ENCODE results near the gene UGT1A9. TPM values are rescaled to one million over a fixed set of nuclear protein-coding genes. Genes with fewer than 3 reads are reported as not detected.
"Not testable (repeated sequence)": the region's sequence is repeated elsewhere in the genome, so short reads cannot be mapped to it uniquely, and the experiment has no call there.

UGT1A9 gene
- total RNA-seq, 1 donor from 2014 or later, result not detected

- Histone ChIP-seq H3K27ac (no peak overlapping the region), H4K20me1 (ENCODE audit: low read depth) (no peaks in the 10 kb centered on the region), H3K36me3 (no peaks in the 10 kb centered on the region), H3K4me3 (no peak overlapping the region), H3K79me2 (ENCODE audit: low read depth) (no peaks in the 10 kb centered on the region), H3K9me3 (ENCODE audit: low read depth) (no peaks in the 10 kb centered on the region), H3K9ac (no peak overlapping the region), H2AFZ (replicated peaks) (no peak overlapping the region), H3K4me2 (no peak overlapping the region), H3K27me3 (no peaks in the 10 kb centered on the region), H3K4me1 (no peaks in the 10 kb centered on the region), H3F3A (ENCODE audit: low read depth) (no peaks in the 10 kb centered on the region)
- no peak overlapping the region for H3K27ac Mint-ChIP-seq
- TF ChIP-seq EZH2 (IDR thresholded peaks at IDR 0.05), result no peak
- no peaks in the 10 kb centered on the region for H3K4me1 Mint-ChIP-seq
- DNase-seq (ENCODE audit: low spot score), result no peak
- peaks cover 2% of the 10 kb centered on the region for H3K27me3 Mint-ChIP-seq (ENCODE audit: insufficient read depth, low read depth)
- no peak overlapping the region for H3K4me3 Mint-ChIP-seq
- H3K36me3 Mint-ChIP-seq, result no peaks in the 10 kb centered on the region
- H3K9me3 Mint-ChIP-seq, result peaks cover 18% of the 10 kb centered on the region
These were observed 20.7 kb upstream of the UGT1A9 start for GRCh38 chr2:233650981-233651380.

DNA sequence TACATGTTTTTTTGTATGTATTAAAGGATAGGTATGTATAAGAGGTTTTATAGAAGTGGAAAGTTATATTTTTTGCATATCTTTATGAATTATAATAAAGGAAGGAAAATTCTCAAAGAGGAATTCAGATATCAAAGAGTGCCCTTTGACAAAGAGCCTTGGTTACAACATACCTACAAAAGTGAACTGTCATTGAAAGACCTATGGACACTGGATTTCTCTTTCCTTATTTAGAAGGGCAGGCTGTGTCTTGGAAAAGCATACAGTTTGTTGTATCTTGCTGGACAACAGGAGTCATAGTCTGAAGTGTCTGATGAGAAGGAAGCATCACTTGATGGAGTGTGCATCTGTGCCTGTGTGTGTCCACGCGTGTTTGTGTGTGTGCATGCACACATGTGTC lies 20.3 kb upstream of the UGT1A9 start:
- Mint-ChIP-seq H3K36me3 (no peaks in the 10 kb centered on the region), H3K4me3 (no peak overlapping the region), H3K27ac (no peak overlapping the region), H3K9me3 (peaks cover 16% of the 10 kb centered on the region), H3K27me3 (ENCODE audit: insufficient read depth, low read depth) (peaks cover 2% of the 10 kb centered on the region), H3K4me1 (no peaks in the 10 kb centered on the region)
- Histone ChIP-seq H3K9me3 (ENCODE audit: low read depth) (no peaks in the 10 kb centered on the region), H3K27ac (no peak overlapping the region), H2AFZ (replicated peaks) (no peak overlapping the region), H3F3A (ENCODE audit: low read depth) (no peaks in the 10 kb centered on the region), H3K4me2 (no peak overlapping the region), H3K27me3 (no peaks in the 10 kb centered on the region), H3K79me2 (ENCODE audit: low read depth) (no peaks in the 10 kb centered on the region), H3K4me1 (no peaks in the 10 kb centered on the region), H4K20me1 (ENCODE audit: low read depth) (no peaks in the 10 kb centered on the region), H3K9ac (no peak overlapping the region), H3K36me3 (no peaks in the 10 kb centered on the region), H3K4me3 (no peak overlapping the region)
- no peak for DNase-seq (ENCODE audit: low spot score)
- TF ChIP-seq EZH2 (IDR thresholded peaks at IDR 0.05), result no peak
- no peak for TF ChIP-seq EZH2phosphoT487 (IDR thresholded peaks at IDR 0.05)
- TF ChIP-seq CTCF (IDR thresholded peaks at IDR 0.05), result no peak

GRCh38 chr2:233654501-233654900 lies 17.2 kb upstream of the UGT1A9 start:
- H3K36me3 Mint-ChIP-seq, result no peaks in the 10 kb centered on the region
- no peaks in the 10 kb centered on the region for H3K9me3 ChIP-seq (ENCODE audit: low read depth)
- no peak overlapping the region for H3K27ac Mint-ChIP-seq
- no peak overlapping the region for H3K4me2 ChIP-seq
- TF ChIP-seq EZH2phosphoT487 (IDR thresholded peaks at IDR 0.05), result no peak
- TF ChIP-seq CTCF (IDR thresholded peaks at IDR 0.05), result no peak
- no peak for TF ChIP-seq EZH2 (IDR thresholded peaks at IDR 0.05)
- H4K20me1 ChIP-seq (ENCODE audit: low read depth), result no peaks in the 10 kb centered on the region
- no peak for DNase-seq (ENCODE audit: low spot score)
- H3K36me3 ChIP-seq, result no peaks in the 10 kb centered on the region
- no peak overlapping the region for H3K4me3 ChIP-seq
- no peak overlapping the region for H3K4me3 Mint-ChIP-seq
- no peaks in the 10 kb centered on the region for H3F3A ChIP-seq (ENCODE audit: low read depth)
- H3K27ac ChIP-seq, result no peak overlapping the region
- H2AFZ ChIP-seq (replicated peaks), result no peak overlapping the region
- no peaks in the 10 kb centered on the region for H3K4me1 ChIP-seq
- no peaks in the 10 kb centered on the region for H3K27me3 ChIP-seq
- peaks cover 2% of the 10 kb centered on the region for H3K27me3 Mint-ChIP-seq (ENCODE audit: insufficient read depth, low read depth)
- H3K9ac ChIP-seq, result no peak overlapping the region
- no peaks in the 10 kb centered on the region for H3K9me3 Mint-ChIP-seq
- H3K4me1 Mint-ChIP-seq, result no peaks in the 10 kb centered on the region
- H3K79me2 ChIP-seq (ENCODE audit: low read depth), result no peaks in the 10 kb centered on the region

- Mint-ChIP-seq H3K4me1 (no peaks in the 10 kb centered on the region), H3K27me3 (ENCODE audit: insufficient read depth, low read depth) (peaks cover 2% of the 10 kb centered on the region)
- H3K4me1 ChIP-seq, result no peaks in the 10 kb centered on the region
These were observed 16.7 kb upstream of the UGT1A9 start for GRCh38 chr2:233655043-233655442.

DNA sequence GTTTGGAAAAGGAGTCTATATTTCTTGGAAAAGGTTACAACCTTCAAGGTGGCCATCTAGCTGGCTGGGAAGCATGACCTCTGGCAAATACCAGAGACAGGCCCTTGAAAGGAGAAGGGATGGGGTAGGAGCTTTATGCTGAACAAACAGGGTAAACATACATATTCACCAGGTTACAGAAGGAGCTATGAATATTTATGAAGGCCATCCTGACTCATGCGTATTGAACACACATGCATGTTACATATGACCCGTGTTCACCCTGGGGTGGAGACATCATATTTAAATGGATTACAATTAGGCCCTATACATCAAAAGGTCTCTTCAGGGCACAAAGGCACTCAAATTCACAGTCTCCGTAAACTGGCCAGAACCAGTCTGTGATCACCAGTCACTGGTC lies 15.8 kb upstream of the UGT1A9 start:
- not testable (repeated sequence) for H3K79me2 ChIP-seq (ENCODE audit: low read depth); H3K9ac ChIP-seq; H3K4me3 Mint-ChIP-seq; H4K20me1 ChIP-seq (ENCODE audit: low read depth); H3K36me3 ChIP-seq; H3F3A ChIP-seq (ENCODE audit: low read depth); H3K27me3 Mint-ChIP-seq (ENCODE audit: insufficient read depth, low read depth); H3K27ac ChIP-seq; H3K4me3 ChIP-seq; DNase-seq (ENCODE audit: low spot score); H3K36me3 Mint-ChIP-seq; H3K9me3 Mint-ChIP-seq; H3K4me1 Mint-ChIP-seq; H3K27me3 ChIP-seq; H3K9me3 ChIP-seq (ENCODE audit: low read depth); H3K27ac Mint-ChIP-seq; H3K4me1 ChIP-seq; H2AFZ ChIP-seq (replicated peaks); H3K4me2 ChIP-seq

More at GRCh38 chr2:233655043-233655442, 16.7 kb upstream of the UGT1A9 start:
- no peaks in the 10 kb centered on the region for H4K20me1 ChIP-seq (ENCODE audit: low read depth)
- H3K9me3 ChIP-seq (ENCODE audit: low read depth), result no peaks in the 10 kb centered on the region
- Mint-ChIP-seq H3K27ac (no peak overlapping the region), H3K4me3 (no peak overlapping the region), H3K36me3 (no peaks in the 10 kb centered on the region), H3K9me3 (no peaks in the 10 kb centered on the region)
- H2AFZ ChIP-seq (replicated peaks), result no peak overlapping the region
- H3K27me3 ChIP-seq, result no peaks in the 10 kb centered on the region
- no peak overlapping the region for H3K4me2 ChIP-seq
- H3K4me3 ChIP-seq, result no peak overlapping the region
- no peaks in the 10 kb centered on the region for H3K79me2 ChIP-seq (ENCODE audit: low read depth)
- H3K9ac ChIP-seq, result no peak overlapping the region
- no peak for DNase-seq (ENCODE audit: low spot score)
- no peaks in the 10 kb centered on the region for H3K36me3 ChIP-seq
- H3K27ac ChIP-seq, result no peak overlapping the region
- no peak for TF ChIP-seq CTCF (IDR thresholded peaks at IDR 0.05)
- no peak for TF ChIP-seq EZH2 (IDR thresholded peaks at IDR 0.05)
- no peak for TF ChIP-seq EZH2phosphoT487 (IDR thresholded peaks at IDR 0.05)
- no peaks in the 10 kb centered on the region for H3F3A ChIP-seq (ENCODE audit: low read depth)
